KMS-11 (cell line): ENCODE results near the gene ZNF76.

ENCODE experiments used
- H2AFZ ChIP-seq: fragments of 200-600 bp; sonication (generic); 2 replicates; pipeline ENCODE4 v1.6.1; 2016; ENCODE audit warnings: antibody characterized with exemption, mixed run types, low read depth
- H3K27ac ChIP-seq: fragments of 200-600 bp; sonication (generic); 2 replicates; pipeline ENCODE4 v1.6.1; 2016; ENCODE audit warnings: mild to moderate bottlenecking, mixed run types
- H3K27me3 ChIP-seq: fragments of 200-600 bp; sonication (generic); 2 replicates; pipeline ENCODE4 v1.6.1; 2017; ENCODE audit warnings: mild to moderate bottlenecking, low read depth, mixed run types, moderate library complexity; ENCODE audit not compliant: insufficient read depth
- H3K36me3 ChIP-seq: fragments of 200-600 bp; sonication (generic); 2 replicates; pipeline ENCODE4 v1.6.1; 2017; ENCODE audit warnings: mild to moderate bottlenecking, mixed run types; ENCODE audit not compliant: insufficient read depth
- H3K4me1 ChIP-seq: fragments of 200-600 bp; sonication (generic); 2 replicates; pipeline ENCODE4 v1.6.1; 2016; ENCODE audit warnings: mild to moderate bottlenecking, low read depth, mixed run types; ENCODE audit not compliant: poor library complexity, severe bottlenecking
- H3K4me2 ChIP-seq: fragments of 200-600 bp; sonication (generic); 2 replicates; pipeline ENCODE4 v1.7.0; 2016; ENCODE audit warnings: mild to moderate bottlenecking, mixed run types
- H3K4me3 ChIP-seq: fragments of 200-600 bp; sonication (generic); IDR thresholded peaks from 2 replicates; pipeline ENCODE4 v1.6.1; 2017; ENCODE audit warnings: low read depth, low read length, mixed read lengths; ENCODE audit not compliant: insufficient read depth
- H3K79me2 ChIP-seq: fragments of 200-600 bp; sonication (generic); 2 replicates; pipeline ENCODE4 v1.6.1; 2016; ENCODE audit warnings: low read depth, mixed run types; ENCODE audit not compliant: insufficient read depth
- H3K9ac ChIP-seq: fragments of 200-600 bp; sonication (generic); 2 replicates; pipeline ENCODE4 v1.6.1; 2016; ENCODE audit warnings: mild to moderate bottlenecking, mixed run types
- H4K20me1 ChIP-seq: fragments of 200-600 bp; sonication (generic); 2 replicates; pipeline ENCODE4 v1.6.1; 2016; ENCODE audit warnings: mild to moderate bottlenecking, mixed run types; ENCODE audit not compliant: insufficient read depth
- TF ChIP-seq, protein P1 (sequence below): fragments of 200-600 bp; sonication (generic); conservative IDR thresholded peaks from 2 replicates; pipeline ENCODE4 v1.6.1; 2017; ENCODE audit warnings: low read depth, mild to moderate bottlenecking, antibody characterized with exemption, low read length, moderate library complexity, mixed read lengths

The ZNF76 gene

DNA sequence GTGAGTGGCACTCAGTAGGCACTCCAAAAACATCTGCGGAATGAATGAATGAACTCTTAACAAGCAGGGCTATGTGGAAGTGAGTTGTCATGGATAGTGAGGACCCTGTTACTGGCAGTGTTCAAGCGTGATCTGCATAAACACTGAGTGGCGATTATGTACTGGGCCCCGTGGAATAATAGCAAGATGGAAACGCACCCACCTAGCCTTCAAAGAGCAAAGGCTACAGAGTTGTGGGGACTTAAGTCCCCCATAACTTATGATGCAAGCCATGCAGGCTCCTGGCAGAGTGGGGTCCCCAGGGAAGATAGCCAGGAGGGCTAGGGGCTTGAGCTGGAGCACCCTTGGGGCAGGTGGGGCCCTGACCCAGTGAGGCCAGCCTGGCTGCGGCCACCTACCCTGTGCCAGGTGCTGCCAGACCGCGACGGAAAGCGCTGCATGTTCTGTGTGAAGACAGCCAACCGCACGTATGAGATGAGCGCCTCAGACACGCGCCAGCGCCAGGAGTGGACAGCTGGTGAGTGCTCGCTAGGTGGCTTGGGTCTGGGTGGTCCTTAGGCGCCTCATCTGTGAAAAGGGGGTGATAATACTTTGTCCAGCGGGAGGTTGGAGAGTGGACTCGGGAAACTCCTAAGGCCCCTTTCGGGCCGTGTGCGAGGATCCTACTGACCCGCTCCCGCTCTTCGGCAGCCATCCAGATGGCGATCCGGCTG, 58.1 kb downstream of the ZNF76 start:
- Histone ChIP-seq H4K20me1 (no peaks in the 10 kb centered on the region), H3K27me3 (no peaks in the 10 kb centered on the region), H3K4me2 (no peak overlapping the region), H2AFZ (no peak overlapping the region), H3K4me1 (no peaks in the 10 kb centered on the region), H3K36me3 (no peaks in the 10 kb centered on the region; the same call in 1 of the 2 replicates), H3K9ac (no peak overlapping the region), H3K27ac (no peak overlapping the region), H3K79me2 (peaks cover 5% of the 10 kb centered on the region; the same call in 1 of the 2 replicates), H3K4me3 (no peak overlapping the region)
- TF ChIP-seq, protein P1, sequence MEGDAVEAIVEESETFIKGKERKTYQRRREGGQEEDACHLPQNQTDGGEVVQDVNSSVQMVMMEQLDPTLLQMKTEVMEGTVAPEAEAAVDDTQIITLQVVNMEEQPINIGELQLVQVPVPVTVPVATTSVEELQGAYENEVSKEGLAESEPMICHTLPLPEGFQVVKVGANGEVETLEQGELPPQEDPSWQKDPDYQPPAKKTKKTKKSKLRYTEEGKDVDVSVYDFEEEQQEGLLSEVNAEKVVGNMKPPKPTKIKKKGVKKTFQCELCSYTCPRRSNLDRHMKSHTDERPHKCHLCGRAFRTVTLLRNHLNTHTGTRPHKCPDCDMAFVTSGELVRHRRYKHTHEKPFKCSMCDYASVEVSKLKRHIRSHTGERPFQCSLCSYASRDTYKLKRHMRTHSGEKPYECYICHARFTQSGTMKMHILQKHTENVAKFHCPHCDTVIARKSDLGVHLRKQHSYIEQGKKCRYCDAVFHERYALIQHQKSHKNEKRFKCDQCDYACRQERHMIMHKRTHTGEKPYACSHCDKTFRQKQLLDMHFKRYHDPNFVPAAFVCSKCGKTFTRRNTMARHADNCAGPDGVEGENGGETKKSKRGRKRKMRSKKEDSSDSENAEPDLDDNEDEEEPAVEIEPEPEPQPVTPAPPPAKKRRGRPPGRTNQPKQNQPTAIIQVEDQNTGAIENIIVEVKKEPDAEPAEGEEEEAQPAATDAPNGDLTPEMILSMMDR, result no peak

DNA sequence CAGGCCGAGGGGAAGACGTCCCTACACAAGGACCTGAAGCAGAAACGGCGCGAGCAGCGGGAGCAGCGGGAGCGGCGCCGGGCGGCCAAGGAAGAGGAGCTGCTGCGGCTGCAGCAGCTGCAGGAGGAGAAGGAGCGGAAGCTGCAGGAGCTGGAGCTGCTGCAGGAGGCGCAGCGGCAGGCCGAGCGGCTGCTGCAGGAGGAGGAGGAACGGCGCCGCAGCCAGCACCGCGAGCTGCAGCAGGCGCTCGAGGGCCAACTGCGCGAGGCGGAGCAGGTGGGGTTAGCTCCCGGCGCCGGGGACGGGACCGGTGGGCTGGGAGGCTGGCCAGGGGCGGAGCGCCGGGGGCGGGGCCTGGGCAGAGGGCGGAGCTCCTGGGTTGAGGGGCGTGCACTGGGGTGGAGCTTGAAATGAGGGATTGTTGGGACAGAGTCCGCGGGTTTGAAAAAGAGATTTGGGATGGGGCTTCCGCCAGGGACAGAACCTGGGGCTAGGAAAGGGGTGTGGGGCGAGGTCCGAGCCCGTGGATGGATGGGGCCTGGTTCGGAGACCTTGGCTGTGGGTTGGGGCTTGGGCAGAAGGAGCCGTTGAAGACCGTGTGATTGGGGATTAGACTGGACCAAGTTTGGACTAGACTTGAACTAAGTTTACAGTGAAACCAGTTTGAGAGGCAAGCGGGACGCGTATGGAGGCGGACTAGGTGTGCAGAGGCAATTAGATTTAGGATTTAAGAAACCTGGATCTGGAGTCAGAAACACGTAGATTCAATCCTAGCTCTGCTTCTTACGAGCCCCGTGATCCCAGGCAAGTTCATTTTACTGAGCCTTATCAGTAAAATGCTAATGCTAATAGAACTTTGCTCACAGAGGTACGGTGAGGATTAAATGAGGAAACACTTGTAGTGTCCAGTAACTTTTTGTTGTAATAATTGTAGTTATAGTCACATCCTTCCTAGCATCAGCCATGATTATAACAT, 58.9 kb downstream of the ZNF76 start:
- no peak overlapping the region for H3K4me2 ChIP-seq
- no peaks in the 10 kb centered on the region for H3K27me3 ChIP-seq
- no peaks in the 10 kb centered on the region for H3K4me1 ChIP-seq
- TF ChIP-seq, protein P1, result no peak
- H3K4me3 ChIP-seq, result no peak overlapping the region
- H3K9ac ChIP-seq, result no peak overlapping the region
- no peak overlapping the region for H2AFZ ChIP-seq
- H4K20me1 ChIP-seq, result no peaks in the 10 kb centered on the region
- peaks cover 5% of the 10 kb centered on the region; the same call in 1 of the 2 replicates for H3K79me2 ChIP-seq
- no peak overlapping the region for H3K27ac ChIP-seq
- H3K36me3 ChIP-seq, result no peaks in the 10 kb centered on the region; the same call in 1 of the 2 replicates

DNA sequence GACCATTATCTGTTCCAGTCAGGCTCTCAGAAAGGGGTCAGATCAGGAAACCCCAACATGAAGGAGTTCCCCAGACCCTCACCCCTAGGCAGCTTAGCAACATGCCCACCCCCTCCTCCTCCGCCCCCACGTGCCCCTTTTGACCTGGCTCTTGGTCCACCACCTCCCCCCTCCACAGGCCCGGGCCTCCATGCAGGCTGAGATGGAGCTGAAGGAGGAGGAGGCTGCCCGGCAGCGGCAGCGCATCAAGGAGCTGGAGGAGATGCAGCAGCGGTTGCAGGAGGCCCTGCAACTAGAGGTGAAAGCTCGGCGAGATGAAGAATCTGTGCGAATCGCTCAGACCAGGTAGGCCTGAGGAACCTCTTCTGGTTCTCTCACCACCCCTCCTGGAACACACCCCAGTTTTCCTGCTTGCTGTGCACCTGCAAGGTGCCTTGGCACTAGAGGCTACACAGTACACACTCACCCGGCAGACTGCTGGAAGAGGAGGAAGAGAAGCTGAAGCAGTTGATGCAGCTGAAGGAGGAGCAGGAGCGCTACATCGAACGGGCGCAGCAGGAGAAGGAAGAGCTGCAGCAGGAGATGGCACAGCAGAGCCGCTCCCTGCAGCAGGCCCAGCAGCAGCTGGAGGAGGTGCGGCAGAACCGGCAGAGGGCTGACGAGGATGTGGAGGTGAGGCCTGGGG, 60.0 kb downstream of the ZNF76 start:
- no peaks in the 10 kb centered on the region for H4K20me1 ChIP-seq
- H3K36me3 ChIP-seq, result no peaks in the 10 kb centered on the region; the same call in 1 of the 2 replicates
- H3K79me2 ChIP-seq, result peaks cover 5% of the 10 kb centered on the region; the same call in 1 of the 2 replicates
- TF ChIP-seq, protein P1, result no peak
- H3K9ac ChIP-seq, result no peak overlapping the region
- no peaks in the 10 kb centered on the region for H3K4me1 ChIP-seq
- no peak overlapping the region for H2AFZ ChIP-seq
- no peak overlapping the region for H3K4me2 ChIP-seq
- H3K4me3 ChIP-seq, result no peak overlapping the region
- no peaks in the 10 kb centered on the region for H3K27me3 ChIP-seq
- H3K27ac ChIP-seq, result no peak overlapping the region

DNA sequence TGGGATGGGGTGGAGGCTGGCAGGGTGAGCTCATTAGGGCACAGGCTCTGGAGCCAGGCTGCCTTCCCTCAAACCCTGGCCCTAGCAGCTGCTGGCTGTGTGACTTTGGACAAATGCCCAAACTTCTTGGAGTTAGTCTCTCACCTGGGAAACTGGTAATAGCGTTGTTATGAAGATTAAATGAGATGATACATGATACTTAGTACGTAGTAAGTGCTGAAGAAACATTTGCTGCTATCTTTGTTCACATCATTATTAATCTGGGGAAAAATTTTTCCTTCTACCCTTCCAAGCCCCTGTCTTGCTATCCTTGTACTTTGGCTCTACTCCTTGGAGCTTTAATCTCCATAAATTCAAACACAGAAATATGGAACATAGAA, 60.5 kb downstream of the ZNF76 start:
- TF ChIP-seq, protein P1, result no peak
- no peak overlapping the region for H2AFZ ChIP-seq
- no peaks in the 10 kb centered on the region; the same call in 1 of the 2 replicates for H3K36me3 ChIP-seq
- peaks cover under 1% of the 10 kb centered on the region; the same call in 1 of the 2 replicates for H3K79me2 ChIP-seq
- H3K4me2 ChIP-seq, result no peak overlapping the region
- H3K9ac ChIP-seq, result no peak overlapping the region
- no peak overlapping the region for H3K4me3 ChIP-seq
- no peaks in the 10 kb centered on the region for H4K20me1 ChIP-seq
- no peaks in the 10 kb centered on the region for H3K4me1 ChIP-seq
- no peak overlapping the region for H3K27ac ChIP-seq
- H3K27me3 ChIP-seq, result no peaks in the 10 kb centered on the region
